HG03045 (cell line): ENCODE results near the gene ATAD5.
"Not testable (repeated sequence)": the region's sequence is repeated elsewhere in the genome, so short reads cannot be mapped to it uniquely, and the experiment has no call there.

ENCODE experiments used
- ATAC-seq: cut with Tn5 transposase; IDR thresholded peaks from one replicate; pipeline ENCODE4 v1.9.1; 2021; ENCODE audit warnings: mild to moderate bottlenecking, moderate library complexity; ENCODE audit not compliant: unreplicated experiment

ATAD5 gene, protein sequence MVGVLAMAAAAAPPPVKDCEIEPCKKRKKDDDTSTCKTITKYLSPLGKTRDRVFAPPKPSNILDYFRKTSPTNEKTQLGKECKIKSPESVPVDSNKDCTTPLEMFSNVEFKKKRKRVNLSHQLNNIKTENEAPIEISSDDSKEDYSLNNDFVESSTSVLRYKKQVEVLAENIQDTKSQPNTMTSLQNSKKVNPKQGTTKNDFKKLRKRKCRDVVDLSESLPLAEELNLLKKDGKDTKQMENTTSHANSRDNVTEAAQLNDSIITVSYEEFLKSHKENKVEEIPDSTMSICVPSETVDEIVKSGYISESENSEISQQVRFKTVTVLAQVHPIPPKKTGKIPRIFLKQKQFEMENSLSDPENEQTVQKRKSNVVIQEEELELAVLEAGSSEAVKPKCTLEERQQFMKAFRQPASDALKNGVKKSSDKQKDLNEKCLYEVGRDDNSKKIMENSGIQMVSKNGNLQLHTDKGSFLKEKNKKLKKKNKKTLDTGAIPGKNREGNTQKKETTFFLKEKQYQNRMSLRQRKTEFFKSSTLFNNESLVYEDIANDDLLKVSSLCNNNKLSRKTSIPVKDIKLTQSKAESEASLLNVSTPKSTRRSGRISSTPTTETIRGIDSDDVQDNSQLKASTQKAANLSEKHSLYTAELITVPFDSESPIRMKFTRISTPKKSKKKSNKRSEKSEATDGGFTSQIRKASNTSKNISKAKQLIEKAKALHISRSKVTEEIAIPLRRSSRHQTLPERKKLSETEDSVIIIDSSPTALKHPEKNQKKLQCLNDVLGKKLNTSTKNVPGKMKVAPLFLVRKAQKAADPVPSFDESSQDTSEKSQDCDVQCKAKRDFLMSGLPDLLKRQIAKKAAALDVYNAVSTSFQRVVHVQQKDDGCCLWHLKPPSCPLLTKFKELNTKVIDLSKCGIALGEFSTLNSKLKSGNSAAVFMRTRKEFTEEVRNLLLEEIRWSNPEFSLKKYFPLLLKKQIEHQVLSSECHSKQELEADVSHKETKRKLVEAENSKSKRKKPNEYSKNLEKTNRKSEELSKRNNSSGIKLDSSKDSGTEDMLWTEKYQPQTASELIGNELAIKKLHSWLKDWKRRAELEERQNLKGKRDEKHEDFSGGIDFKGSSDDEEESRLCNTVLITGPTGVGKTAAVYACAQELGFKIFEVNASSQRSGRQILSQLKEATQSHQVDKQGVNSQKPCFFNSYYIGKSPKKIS (N-terminal part only)

DNA sequence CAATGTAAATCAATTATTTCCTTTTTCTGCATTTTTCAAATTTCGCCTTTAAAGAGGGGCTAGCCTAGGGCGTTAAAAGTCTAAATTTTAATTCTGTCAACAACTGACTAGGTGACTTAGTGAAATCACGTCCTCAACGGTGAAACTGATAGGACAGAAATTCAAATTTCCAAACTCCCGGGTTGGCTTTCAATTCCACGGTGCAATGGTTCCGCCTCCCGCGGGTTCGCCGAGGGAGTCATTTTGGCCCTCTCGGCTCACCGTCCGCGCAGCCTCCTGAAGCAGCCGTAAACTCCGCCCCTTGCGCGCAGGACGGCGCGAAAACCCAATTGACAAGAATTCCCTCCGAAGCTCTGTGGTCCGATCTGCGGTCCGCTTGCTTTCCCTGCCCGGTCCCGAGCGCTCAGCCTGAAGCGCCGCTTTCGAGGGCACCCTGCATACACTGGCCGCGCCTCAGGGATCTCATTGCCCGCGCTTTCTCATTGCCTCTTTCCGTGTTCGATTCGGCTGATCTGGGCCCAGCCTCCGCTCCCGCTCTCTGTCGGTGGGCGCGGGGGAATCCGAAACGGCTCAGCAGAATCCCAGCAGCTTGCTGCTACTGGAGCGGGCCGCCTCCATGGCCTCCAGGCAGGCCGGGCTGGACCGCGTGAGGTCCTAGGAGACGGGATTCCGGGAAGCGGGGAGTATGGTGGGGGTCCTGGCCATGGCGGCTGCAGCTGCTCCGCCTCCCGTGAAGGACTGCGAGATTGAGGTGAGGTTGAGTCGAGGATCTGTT, at the start of gene ATAD5:
Gene ATAD5, plus strand, starts transcription at position 304 of the 775 bp plus-strand sequence. Its CDS starts 382 bp downstream, at position 686.
- ATAC-seq, result peak; percentile 66

DNA sequence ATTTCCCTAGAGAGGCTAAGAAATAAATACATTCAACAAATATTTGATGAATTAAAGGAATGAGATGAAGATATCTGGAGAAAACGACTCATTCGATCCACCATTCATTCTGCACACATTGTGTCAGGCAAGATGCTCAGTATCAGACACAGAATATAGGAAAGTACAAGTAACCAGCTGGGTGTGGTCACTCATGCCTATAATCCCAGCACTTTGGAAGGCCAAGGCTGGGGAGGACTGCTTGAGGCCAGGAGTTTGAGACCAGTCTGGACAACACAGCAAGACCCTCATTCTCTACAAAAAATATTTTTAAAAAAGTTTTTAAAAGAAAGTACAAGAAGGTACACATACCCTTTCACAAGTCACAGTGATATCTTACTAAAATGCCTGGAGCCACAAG, 49.6 kb upstream of the ATAD5 start:
- no peak for ATAC-seq

DNA sequence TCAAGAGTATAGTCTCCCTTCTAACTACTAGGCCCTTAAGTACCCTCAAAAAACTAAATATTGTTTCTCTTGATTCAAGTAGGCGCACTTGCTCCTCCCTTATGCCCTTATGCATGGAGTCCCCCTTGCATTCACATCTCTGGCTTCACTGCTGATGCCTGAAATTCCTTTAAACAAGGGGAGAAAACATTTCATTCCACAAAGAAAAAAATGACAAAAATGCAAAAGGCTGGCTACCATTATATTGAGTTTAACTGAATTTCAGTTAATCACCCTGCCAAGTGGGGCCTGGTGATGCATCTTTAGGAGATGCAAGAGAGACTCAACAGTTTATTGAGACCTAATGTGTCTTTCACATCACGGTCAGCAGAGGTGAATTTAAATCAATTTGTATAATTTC, 42.8 kb upstream of the ATAD5 start:
- no peak for ATAC-seq

DNA sequence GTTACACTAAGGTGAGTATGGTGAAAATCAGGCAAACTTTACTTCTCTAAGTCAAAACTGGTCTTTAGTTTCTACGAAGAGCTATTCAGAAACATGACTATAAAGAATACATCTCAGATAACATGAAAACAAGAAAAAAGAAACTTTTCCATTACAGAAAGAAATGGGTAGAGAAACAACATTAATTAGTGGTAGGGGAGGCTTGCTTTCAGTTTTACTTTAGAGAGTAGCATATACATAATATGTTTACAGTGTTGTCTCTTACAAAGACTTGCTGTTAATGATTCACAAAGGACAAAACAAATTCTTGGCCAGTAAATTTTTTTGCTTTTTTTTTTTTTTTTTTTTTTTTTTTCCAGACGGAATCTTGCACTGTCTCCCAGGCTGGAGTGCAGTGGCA, 41.5 kb upstream of the ATAD5 start:
- no peak for ATAC-seq

DNA sequence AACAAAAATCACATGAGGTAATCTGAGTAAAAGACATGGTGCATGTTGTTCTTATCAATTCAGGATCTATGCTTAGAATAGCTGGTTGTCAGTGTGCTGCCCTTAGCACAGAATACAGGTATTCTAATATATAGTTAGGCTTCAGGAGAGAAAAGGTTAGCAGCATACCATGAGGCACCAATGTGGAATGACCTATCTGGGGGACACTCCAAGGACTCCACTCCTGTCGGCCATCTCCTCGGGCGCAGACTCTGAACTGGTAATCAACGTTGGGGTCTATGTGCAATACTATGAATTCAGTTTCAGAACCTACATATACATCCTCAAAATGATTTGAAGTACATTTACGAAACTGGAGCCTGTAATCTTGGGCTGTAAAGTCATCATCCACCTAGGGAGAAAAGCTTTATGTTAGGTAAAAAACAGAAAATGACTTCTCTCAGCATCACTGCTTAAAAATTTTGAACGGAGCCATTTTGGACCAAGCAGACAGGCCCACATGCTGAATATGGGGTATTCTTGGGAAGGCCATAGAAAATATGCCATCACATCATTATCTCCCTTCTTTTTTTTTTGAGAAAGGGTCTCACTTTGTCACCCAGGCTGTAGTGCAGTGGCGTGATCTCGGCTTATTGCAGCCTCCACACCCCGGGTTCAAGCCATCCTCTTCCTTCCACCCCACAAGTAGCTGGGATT, 38.3 kb upstream of the ATAD5 start:
- no peak for ATAC-seq

DNA sequence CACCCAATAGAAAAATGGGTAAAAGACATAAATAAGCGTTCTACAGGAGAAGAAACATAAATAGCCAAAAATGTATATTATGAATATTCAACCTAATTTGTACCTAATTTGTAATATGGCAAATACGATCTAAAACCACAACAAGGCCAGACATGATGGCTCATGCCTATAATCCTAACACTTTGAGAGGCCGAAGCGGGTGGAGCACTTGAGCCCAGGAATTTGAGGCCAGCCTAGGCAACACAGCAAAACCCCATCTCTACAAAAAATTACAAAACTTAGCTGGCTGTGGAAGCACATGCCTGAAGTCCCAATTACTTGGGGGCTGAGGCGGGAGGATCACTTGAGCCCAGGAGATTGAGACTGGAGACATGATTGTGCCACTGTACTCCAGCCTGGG, 37.4 kb upstream of the ATAD5 start:
- ATAC-seq, result no peak

DNA sequence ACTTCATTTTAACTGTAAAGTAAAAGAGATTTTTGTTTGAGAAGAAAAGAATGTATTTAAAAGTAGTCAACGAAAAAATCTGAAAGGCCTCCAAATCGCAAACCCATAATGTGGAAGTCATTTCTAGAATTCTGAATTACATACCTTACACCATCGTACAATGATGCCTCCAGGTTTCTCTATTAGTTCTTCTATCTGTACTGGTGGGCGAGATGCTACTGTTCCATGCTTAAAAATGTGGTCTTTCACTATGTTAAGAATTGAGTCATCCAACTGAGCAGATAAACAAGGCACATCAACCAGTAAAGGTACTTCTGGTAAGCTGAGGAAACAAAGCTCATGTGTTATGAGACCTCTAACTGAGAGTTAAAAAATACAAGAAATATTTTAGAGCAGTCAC, 35.8 kb upstream of the ATAD5 start:
- ATAC-seq, result no peak

DNA sequence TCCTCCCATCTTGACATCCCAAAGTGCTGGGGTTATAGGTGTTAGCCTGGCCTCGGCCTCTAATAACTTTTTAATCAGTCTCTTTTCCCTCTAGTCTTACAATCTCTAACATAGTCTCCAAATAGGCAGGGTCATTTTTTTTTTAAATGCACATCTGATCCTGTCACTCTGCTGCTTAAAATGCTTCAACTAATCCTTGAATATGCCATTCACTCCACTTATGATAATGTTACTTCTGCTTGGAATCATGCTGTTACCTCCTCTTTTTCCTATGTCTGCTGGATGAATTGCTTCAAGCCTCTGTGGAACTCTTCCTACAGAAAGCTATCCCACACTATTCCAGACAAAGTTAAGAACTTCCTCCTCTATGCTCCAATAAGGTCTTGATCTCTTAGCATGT, 30.1 kb upstream of the ATAD5 start:
- no peak for ATAC-seq

DNA sequence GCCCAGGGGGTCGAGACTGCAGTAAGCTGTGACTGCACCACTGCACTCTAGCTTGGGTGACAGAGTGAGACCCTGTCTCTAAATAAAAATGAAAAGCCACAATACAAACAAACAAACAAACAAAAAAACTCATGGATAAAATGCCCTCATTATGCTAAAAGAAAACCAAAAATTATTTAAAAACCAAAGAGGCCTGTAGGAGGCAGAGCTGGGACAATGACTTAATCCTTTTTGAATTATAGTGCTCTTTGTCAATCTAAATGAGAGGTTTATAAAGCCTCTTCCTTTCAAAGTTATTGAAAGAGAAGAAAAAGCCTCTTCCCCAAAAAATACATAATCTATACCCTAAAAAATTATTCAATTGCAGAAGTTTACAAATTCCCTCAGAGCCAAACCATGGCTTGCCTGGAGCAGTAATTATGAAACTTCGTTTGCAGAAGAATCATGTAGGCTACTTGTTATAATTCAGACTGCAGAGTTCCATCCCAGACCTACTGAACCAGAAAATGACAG, 25.8 kb upstream of the ATAD5 start:
- ATAC-seq, result no peak

DNA sequence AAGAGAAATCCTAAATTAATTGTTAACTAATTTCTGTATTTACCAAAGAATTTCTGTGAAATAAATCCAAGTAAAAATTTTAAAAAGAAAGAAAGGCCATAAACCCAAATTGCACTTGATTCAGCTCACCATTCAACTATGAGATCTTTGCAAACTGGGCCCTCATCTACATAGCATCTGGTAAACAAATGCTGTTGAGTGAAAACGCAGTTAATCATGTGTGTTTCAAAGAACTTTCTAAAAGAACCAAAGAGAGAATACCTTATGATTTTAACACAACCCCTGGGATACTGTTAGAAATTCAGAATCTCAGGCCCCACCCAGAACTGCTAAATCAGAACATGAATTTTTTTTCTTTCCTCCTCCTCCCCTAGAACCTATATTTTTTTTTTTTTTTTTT, 23.9 kb upstream of the ATAD5 start:
- no peak for ATAC-seq

DNA sequence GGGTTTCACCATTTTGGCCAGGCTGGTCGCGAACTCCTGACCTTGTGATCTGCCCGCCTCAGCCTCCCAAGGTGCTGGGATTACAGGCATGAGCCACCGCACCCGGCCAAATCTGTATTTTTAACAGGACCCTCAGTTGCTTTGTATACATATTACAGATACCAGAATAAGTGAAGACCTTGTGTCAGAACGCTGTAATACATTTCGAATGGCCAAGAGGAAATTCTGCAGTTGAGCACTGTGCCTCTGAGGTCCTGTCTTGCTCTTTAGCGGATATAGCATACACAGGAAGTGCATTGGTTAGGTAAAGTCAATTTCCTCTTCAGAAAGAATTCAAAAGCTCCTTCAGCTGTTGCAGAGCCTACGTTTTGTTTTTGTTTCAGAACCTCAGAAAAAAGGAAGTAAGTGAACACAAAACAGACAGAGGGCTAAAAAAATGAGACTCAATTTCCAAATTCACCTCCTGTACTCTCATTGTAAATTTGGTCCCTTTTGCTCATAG, 22.9 kb upstream of the ATAD5 start:
- ATAC-seq, result peak; percentile 71

DNA sequence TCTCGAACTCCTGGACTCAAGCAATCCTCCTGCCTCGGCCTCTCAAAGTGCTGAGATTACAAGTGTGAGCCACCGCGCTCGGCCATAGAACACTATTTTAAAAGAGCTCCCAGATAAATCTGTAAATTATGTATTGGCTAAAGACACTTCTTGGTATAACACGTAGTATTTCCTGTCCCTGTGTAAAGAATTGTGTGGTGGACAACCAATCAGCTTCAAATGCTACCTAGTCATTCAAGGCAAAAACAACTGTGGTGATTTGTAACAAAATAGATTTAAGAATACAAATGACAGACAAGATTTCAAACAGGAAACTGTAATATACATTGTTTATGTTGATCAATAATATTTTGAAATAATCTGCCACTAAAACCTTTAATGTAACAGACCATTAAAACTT, 21.9 kb upstream of the ATAD5 start:
- no peak for ATAC-seq

DNA sequence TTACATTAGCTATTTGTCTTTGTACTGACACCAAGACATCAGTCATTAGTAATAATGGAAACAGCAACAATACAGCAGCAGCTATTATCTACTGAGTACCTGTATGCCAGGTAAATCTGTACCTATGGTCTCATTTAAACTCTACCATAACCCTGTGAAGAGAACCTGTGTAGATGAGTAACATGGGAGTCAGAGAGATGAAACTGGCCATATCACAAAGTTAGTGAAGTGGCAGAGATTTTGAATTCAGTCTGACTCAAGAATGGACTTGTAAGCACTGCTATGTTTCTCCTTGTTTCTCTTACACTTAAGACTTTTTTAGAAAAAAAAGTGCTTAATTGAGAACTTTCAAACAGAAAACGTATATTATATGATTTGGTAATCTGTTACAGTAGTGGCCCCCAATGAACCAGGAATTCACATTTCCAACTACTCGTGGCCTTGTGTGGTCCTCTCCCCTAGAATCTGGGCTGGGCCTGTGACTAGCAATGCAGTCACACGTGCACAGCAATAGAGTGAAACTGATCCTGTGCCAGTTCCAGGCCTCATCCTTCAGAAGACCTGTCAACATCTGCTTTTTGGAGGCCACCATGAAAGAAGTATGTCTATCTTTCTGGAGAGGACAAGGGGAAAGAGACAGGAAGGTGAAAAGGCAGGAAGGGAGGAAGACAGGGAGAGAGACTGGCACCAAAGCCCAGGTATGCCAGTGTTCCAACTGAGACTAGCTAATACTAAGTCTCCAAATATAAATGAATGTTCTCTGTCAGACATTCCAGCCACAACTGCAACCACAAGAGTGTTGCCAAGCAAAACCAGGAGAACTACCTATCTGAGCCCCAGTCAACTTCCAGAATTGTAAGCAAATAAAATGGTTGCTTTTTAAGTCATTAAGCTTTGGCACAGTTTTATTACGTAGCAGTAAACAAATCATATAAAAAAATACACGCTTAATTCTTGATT, 19.3 kb upstream of the ATAD5 start:
- ATAC-seq, result no peak

DNA sequence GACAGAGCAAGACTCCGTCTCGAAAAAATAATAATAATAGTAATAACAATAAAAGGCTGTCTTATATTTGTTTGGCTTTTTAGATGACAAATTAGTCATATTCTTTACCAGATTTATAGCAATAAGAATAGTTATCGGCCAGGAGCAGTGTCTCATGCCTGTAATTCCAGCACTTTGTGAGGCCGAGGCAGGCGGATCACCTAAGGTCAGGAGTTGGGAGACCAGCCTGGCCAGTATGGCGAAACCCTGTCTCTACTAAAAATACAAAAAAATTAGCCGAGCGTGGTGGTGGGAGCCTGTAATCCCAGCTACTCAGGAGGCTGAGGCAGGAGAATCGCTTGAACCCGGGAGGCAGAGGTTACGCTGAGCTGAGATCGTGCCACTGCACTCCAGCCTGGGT, 17.5 kb upstream of the ATAD5 start:
- not testable (repeated sequence) for ATAC-seq

DNA sequence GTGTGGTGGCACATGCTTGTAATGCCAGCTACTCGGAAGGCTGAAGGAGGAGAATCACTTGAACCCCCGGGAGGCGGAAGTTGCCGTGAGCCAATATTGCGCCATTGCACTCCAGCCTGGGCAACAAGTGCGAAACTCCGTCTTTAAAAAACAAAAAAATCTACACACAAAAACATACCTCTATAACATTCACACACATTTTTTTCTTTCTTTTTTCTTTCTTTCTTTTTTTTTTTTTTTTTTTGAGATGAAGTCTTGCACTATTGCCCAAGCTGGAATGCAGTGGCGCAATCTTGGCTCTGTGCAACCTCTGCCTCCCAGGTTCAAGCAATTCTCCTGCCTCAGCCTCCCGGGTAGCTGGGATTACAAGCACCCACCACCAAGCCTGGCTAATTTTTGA, 16.9 kb upstream of the ATAD5 start:
- not testable (repeated sequence) for ATAC-seq

DNA sequence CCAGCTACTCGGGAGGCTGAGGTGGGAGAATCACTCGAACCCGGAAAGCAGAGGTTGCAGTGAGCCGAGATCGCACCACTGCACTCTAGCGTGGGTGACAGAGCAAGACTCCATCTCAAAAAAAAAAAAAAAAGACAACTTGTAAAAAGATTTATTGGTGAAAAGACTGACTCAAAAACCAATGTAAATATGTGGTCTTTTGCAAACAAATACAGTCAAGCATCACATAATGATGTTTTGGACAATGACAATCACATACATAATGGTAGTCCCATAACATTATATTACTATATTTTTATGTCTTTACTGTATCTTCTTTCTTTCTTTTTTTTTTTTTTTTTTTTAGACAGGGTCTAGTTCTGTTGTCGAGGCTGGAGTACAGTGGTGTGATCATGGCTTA, 15.6 kb upstream of the ATAD5 start:
- no peak for ATAC-seq

DNA sequence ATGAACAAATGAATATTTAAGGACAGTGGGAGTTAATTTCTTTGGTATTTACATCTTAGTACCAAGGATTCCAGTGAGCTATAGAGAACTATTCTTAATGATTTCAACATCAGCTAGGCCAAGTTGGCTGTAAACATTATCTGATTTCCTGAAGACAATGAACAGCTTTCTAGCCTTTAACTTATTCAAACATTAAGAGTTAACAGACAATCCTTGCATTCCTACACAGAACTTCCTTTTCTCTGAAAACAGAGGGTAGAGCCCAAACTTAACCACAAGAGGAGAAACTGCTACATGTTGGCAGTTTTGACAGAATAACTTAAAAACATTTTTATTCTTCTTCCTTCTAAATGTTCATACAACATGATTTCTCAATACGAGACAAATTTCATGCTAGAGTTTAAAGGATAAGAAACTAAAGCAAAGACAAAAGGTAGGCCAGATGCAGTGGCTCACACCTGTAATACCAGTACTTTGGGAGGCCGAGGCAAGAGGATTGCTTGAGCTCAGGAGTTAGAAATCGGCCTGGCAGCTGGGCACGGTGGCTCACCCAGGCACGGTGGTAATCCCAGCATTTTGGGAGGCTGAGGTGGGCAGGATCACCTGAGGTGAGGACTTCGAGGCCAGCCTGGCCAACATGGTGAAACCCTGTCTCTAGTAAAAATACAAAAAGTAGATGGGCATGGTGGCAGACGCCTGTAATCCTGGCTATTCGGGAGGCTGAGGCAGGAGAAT, 11.6 kb upstream of the ATAD5 start:
- no peak for ATAC-seq
